NCI-H446 treated with DMSO at 0.1 percent for 48 hours (cell line): ENCODE data around the gene TRIO.
"Not testable (repeated sequence)": the region's sequence is repeated elsewhere in the genome, so short reads cannot be mapped to it uniquely, and the experiment has no call there.

Source experiments
- DNase-seq: peaks from one replicate; lab custom pipeline; 2025; lab: John Stamatoyannopoulos, UW

Gene TRIO

DNA sequence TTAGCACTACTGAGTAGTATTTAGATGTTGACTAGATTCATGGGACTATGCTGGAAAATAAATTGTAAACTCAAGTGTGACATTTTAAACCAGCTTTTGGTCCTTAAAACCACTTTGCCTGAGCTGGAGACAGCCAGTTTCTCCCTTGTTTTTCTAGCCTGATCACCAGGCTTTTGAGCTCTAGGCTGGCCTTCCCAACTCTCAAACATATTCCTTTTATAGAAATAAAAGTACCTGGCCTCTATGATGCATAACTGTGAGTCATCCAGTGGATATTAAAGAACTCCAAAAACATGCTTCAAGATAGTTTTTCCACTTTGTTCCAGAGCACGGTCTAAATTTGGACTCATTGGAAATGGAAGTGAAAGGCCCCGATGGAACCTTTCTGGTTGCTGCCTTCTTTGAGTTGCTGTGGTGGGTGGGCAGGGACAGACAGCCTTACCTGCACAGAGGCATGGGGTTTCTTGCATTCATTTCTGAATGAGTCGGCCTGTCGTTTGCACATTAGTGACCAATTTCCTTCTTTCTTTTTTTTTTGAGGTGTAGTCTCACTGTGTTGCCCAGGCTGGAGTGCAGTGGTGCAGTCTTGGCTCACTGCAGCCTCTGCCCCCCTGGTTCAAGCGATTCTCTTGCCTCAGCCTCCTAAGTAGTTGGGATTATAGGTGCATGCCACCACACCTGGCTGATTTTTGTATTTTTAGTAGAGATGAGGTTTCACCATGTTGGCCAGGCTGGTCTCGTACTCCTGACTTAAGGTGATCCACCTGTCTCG, 43.1 kb downstream of the TRIO start:
- no peak for DNase-seq

DNA sequence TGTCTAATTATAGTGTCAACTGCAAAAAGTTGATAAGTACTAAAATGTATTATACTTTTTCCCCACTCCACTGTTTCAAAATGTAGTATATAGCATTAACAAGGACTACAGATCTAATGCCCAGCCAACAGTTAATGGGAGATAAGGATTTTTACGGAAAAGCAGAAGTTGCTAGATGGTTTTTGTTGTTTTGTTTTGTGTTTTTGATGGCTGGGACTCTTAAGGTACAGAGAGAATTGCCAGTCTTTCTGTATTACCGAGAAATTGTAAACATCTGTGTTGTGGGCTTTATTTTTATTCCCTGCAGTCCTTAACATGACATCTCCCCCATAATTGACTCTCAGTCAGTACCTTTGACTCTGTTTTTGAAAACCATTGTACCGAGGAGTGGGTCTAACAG, 44.0 kb downstream of the TRIO start:
- no peak for DNase-seq

DNA sequence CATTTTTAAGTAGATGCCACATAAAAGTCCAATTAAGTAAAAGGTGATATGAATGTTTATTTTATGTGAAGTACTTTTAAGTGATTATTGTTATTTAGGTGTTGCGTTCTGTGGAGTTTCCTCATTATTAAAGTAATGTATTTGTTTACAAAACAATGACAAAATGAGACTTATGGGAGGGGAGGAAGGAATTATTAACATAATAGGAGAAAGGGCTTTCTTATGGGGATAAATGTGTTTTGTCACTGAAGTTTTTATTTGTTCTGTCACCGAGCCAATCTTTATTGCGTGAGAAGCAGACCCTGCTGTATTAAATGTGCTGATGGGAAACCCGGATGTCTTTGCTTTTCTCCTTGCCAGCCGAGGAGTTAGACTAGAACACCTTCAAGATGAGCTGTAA, 44.5 kb downstream of the TRIO start:
- DNase-seq: no peak

- DNase-seq: no peak
Observed at GRCh38 chr5:14188778-14189177, 45.6 kb downstream of the TRIO start.

DNA sequence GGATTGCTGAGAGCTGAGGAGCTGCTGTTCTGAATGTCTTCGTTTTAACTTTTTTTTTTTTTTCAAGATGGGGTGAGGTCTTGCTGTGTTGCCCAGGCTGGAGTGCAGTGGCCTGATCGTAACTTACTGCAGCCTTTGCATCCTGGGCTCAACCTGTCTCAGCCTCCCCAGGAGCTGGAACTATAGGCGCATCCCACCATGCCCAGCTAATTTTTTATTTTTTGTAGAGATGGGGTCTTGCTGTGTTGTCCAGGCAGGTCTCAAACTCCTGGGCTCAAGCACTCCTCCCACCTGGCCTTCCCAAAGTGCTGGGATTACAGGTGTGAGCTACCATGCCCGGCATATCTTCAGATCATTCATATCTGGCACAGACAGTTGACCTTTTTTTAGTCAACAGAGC, 46.5 kb downstream of the TRIO start:
- DNase-seq: no peak

- DNase-seq: no peak
Observed at GRCh38 chr5:14190194-14191164, 47.3 kb downstream of the TRIO start.

DNA sequence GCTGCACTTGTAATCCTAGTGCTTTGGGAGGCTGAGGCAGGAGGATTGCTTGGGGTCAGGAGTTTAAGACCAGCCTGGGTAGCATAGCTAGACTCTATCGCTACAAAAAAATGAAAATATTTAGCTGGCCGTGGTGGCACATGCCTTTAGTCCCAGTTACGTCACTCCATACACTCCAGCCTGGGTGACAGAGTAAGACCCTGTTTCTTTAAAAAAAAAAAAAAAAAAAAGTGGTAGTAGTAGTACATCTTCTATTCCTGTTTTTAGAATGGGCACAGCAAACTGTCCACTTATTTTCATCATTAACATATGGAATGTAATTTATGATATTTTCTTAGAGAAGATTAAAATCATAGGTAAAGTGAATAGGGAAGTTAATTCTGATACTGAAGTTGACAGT, 48.2 kb downstream of the TRIO start:
- no peak for DNase-seq

DNA sequence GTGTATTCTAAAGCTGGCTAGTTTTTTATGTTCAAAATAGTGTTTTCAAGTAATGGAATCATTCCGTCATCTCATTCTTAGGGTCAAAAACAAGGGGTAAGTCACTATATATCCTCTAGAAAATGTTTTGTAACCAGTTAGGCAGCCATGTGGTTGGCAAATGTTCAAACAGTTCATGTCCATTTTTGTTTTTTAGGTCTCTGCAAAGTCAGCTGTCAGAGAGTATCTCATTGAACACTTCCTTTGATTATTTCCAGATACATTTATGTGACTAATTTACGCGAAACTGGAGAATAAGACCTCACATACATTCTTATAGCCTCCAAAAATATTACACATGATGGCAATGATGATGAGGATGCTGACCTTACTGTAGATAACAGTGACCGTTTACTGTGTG, 50.4 kb downstream of the TRIO start:
- DNase-seq: no peak

GRCh38 chr5:14195588-14195987, 52.4 kb downstream of the TRIO start:
- no peak for DNase-seq

DNA sequence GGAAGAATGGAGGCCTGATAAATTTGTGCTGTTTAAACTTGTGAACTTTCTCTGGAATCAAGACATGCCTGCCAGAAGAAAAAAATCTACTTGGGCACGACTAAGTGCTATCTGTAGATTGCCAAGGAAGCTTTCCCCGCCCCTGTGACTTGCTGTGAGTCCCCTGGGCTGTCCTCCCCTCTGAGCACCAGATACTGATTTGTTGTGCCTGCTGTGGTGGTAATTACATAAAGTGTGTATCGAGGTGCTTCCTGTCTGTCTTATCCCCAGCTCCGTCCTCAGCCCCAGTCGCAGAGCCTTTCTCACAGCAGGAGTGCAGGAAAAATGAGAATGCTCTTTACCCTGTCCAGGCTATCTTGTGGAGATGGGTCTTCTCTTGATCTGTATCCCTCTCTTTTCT, 53.9 kb downstream of the TRIO start:
- no peak for DNase-seq

- DNase-seq: no peak
Observed at GRCh38 chr5:14199902-14200301, 56.8 kb downstream of the TRIO start.

- no peak for DNase-seq
Observed at GRCh38 chr5:14200312-14200990, 57.3 kb downstream of the TRIO start.

- no peak for DNase-seq
Observed at GRCh38 chr5:14201325-14202045, 58.3 kb downstream of the TRIO start.

GRCh38 chr5:14202462-14202861, 59.3 kb downstream of the TRIO start:
- DNase-seq: no peak

DNA sequence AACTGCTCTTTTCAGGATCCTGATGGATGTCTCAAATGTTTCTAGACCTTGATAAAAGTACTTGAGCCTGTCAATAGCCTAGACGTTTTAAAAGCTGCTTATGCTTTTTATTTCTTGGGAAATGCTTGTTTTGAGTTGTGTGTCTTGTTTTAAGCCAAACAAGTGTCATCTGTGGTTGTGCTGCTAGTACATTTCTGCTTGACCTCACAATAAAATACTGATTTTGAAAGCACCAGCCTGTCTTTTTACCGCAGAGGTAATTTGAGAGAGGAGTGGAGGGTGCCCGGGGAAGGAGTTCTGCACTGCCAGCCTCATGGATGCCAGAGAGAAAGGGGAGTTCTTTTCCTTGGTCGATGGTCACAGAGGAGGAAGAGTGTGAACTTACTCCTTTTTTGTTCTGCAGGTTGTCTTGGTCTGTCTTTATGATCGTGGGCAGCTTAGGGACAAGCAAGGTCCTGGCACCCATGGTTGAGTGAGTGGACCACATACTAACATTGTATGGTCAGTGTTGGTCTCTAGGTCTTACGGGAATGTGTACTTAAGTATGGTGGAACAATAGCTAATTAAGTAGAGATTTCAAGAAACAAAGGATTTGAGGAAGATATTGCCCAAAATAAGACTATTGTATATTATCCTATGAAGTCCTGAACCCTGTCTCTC, 61.0 kb downstream of the TRIO start:
- DNase-seq: no peak

- no peak for DNase-seq
Observed at GRCh38 chr5:14204785-14205321, 61.7 kb downstream of the TRIO start.

DNA sequence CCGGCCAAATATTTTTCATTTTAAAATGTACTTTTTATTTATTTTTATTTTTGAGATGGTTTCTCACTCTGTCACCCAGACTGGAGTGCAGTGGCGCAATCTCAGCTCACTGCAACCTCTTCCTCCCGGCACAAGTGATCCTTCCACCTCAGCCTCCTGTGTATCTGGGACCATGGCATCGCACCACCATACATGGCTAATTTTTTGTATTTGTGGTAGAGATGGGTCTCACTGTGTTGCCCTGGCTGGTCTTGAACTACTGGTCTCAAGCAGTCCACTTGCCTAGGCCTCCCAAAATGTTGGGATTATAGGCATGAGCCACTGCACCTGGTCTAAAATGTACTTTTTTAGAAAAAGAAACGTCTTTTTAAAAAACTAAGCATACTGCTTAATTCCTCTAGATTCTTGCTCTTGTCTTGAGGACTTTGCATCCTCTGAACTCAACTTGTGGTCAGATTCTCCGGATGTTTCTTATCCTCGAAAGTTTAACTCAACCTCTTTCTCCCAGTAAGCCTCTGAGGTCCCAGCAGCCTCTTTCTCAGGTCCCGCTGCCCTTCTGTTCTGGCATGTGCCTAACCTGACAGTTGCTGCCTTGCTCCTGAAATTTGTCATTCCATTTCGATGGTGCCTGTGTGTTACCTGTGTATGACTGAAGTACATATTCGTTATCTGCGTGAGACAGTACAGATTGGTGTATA, 63.0 kb downstream of the TRIO start:
- no peak for DNase-seq

DNA sequence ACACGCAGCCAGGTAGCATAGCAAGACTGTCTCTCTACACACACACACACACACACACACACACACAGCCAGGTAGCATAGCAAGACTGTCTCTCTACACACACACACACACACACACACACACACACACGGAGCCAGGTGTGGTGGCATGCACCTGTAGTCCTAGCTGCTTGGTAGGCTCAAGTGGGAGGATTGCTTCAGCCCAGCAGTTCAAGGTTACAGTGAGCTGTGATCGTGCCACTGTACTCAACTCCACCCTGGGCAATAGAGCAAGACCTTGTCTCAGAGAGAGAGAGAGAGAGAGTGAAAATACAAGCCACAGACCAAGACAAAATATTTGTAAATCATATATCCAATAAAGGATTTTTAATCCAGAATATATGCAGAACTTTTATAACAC, 64.3 kb downstream of the TRIO start:
- DNase-seq: not testable (repeated sequence)

DNA sequence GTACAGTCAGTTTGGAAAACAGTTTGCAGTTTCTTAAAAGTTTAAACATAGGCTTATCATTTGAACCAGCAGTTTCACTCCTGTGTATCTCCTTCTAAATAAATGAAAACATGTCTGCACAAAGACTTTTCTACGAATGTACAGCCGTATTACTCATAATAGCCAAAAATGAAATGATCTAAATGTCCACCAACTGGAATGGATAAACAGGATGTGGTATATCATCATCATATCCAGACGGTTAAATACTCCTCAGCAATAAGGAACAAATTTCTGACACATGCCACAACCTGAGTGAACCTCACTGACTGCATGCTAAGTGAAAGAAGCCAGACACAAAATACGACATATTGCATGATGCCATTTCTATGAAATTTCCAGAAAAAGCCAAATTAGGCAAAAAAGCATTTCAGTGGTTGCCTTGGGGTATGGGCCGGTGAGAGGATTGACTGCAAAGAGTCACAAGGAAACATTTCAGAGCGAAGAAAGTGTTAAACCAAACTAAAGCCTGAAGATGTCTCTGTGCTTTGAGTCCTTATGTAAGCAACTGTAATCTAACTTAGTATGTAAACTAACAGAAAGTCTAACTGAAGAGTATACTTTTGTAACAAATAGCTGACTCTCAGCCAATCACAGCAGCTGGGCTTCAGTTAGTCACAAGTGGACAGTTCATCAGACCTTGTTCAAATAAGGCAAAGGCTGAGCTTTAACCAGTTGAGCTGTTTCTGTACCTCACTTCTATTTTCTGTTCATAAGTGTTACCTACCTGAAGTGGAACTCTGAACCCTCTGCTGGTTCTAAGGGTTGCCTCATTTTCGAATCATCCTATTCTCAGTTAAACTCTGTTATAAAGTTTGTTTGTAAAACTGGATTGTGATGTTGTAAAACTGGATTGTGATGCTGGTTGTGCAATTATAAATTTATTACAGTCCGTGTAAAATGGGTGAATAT, 65.2 kb downstream of the TRIO start:
- no peak for DNase-seq
